HG02840 (cell line): ENCODE results near the gene SWAP70.

Experiments
- ATAC-seq: cut with Tn5 transposase; IDR thresholded peaks from one replicate; pipeline ENCODE4 v1.9.1; 2021; ENCODE audit warnings: mild to moderate bottlenecking, moderate library complexity, moderate number of reproducible peaks; ENCODE audit not compliant: unreplicated experiment, low FRiP score

Gene SWAP70

DNA sequence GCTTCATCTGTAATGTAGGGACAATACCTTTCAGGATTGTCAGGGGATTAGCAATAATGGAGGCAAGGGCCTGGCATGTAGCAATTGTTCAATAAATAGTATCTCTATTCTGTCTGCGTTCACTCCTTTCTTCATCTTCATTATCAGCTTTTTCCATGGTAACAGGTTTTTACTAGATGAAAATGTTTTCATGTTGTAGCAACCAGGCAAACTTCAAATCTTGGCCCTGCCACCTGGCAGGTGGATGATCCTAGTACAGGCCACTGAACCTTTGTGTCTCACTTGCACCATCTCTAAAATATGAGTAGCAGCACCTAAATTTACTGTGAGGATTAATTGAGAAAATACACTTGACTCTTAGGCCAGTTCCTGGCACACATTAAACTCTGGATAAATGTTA, 83.4 kb downstream of the SWAP70 start:
- no peak for ATAC-seq

DNA sequence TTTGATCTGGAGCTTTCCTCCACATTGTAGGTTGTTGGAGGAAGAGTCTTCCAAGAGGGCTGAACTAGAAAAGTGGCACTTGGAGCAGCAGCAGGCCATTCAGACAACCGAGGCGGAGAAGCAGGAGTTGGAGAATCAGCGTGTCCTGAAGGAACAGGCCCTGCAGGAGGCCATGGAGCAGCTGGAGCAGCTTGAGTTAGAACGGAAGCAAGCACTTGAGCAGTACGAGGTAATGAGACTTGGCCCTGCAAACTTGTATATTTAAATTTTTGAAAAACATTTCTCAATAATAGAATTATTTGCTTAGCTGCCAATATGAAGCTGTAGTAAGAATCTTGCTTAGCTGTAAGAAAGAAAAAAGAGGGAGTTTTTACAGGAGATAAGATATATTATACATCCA, 84.0 kb downstream of the SWAP70 start:
- no peak for ATAC-seq

GRCh38 chr11:9748361-9748970, 84.6 kb downstream of the SWAP70 start:
- peak; percentile 59 for ATAC-seq

GRCh38 chr11:9750551-9750950, 86.7 kb downstream of the SWAP70 start:
- ATAC-seq = no peak

DNA sequence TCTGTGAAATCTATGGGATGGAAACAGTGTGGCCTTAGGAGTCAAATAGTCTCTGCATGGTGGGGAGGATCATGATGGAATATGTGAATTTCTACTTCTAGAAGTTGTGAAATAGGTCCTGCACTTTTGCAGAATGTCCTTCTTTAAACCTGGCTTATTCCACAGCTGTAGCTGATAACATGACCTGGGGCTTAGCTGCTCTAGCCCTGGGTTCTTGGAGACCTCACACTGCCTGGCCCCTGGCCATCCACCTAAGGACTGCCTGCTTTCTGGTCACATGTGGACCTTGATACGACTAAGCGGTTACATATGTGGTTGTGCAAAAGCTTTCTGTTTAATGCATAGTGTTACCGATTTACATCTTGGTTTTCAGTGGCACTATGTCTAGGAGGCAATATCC, 88.2 kb downstream of the SWAP70 start:
- ATAC-seq = no peak

DNA sequence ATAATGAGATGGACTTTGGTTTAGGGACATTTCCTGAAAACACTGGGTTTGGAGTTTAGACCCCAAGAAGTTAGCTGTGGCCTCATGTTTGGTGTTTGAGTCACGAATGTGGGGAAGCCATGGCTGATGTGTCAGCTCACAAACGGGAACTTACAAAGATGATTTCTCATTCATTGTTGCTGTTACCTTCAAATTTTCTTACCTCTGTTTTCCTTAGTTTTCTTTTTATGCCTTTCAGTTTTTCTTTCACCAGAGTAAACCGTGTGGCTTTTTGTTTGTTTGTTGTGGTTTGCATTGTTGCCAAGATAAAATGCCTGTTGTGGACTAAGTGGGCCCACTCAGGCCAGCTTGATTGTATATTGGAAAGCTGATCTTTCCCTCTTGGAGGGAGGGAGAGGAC, 89.1 kb downstream of the SWAP70 start:
- ATAC-seq = no peak

- no peak for ATAC-seq
Measured at GRCh38 chr11:9754010-9754471, 90.2 kb downstream of the SWAP70 start.

DNA sequence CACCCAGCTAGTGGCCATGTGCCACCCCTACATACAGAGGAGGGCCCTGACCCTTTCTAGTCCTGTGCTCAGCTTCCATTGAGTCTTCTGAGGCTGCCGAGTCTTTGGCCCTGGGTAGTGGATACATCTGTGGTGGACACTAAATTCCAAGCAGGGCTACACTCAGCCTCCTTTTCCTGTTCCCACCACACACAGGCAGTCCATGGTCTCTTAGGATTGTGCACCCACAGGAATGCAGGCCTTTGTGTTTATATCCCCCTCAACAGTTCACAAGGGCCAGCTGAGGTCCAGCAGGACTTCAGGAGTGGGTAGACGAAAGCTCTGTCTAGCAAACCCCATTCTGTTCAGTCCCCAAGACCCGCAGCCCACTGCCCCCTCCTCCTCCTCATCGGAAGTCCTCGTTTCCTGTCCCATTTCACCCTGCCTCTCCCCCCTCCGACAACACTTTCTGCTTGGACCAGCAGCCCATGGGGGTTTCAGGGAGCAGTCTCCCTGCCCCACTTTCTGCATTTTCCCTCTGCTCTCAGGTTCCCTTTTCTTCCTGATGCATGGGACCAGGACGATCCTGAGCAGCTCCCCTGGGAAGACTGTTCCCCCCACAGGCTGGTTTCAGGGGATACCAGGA, 91.8 kb downstream of the SWAP70 start:
- ATAC-seq = no peak

DNA sequence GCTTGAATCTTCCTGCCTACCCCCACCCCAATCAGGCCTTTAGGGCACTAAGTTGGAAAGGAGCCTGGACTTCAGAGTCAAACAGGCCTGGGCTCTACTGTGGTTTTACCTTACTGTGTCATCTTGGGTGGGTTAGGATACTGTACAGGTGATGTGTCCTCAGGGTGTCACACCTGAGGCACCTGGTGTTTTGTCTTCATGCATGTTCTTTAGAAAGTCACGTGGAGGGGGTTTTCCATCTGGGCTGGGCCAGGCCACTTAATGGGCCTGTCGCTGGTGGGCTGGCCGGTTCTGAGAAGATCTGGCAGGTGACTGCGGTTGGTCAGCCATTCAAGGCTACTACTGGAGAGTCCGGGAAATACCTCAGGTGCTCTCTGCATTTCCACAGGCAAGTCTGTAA, 92.6 kb downstream of the SWAP70 start:
- no peak for ATAC-seq

GRCh38 chr11:9756878-9757277, 93.0 kb downstream of the SWAP70 start:
- ATAC-seq = no peak

DNA sequence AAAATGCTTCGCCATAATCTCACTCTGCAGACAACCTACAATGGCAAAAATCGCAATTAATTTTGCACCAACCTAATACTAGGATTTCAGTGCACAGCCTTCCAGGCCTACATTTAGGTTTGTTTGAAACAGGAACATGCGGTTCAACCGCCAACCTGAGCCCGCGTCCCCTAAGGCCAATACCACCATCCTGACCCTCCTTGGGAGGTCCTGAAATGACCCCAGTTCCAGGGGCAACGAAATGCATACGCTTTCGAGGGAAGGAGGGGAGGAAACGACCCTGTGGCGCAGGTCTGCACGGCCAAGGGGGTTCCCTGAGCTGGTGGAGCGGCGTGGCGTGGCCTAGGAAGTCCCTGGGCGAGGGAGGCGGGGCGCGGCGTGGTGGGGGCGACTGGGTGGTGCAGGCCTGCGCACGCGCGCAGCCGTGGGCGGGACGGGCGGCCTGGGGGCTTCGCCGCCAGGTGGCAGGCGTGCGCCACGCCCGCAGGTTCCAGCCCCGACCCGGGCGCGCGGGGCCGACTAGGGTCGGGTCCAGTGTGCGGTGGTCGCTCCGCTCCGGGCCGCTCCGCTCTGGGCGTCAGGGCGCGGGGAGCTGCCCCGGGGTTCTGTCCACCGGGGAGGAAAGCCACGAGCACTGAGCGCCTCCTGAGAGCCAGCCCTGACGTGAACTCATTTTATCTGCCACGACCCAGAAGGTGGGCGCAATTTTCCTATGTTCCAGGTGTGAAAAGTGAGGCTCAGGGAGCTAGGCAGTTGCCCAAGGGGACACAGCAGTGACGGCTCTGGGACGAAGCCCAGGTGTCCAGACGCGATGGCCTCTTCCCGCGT, 94.1 kb downstream of the SWAP70 start:
- ATAC-seq = peak; percentile 59

- peak; percentile 24 for ATAC-seq
Measured at GRCh38 chr11:9758637-9759518, 95.0 kb downstream of the SWAP70 start.

DNA sequence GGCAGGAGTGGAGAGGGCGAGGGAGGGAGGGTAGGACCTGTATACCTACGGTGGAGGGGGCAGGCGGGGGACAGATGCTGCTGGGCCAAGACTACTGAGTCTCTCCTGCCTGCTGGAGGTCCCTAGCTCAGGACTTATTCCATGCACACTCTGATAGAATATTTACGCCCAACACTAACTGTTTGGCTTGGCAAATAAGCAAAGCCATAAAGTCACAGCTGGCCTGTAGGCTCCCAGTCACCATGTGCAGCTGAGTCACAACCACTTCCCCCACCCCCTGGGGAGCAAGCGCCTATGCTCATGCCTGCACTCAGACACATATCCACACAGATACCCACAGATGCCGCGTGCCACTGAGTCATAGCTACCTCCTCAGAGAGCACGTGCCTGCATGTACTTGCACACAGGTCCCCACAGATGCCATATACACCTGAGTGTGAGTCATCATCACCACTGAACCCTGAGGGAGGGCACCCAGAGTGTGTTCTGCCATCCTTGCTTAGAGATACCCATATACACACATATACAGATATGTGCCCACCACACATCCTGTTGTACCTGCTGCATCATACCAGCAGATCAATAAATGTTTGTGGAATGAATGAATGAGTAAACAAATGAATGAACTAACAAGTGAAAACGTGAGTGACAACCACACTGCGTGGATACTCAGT, 95.8 kb downstream of the SWAP70 start:
- no peak for ATAC-seq

- no peak for ATAC-seq
Measured at GRCh38 chr11:9760193-9760575, 96.3 kb downstream of the SWAP70 start.

DNA sequence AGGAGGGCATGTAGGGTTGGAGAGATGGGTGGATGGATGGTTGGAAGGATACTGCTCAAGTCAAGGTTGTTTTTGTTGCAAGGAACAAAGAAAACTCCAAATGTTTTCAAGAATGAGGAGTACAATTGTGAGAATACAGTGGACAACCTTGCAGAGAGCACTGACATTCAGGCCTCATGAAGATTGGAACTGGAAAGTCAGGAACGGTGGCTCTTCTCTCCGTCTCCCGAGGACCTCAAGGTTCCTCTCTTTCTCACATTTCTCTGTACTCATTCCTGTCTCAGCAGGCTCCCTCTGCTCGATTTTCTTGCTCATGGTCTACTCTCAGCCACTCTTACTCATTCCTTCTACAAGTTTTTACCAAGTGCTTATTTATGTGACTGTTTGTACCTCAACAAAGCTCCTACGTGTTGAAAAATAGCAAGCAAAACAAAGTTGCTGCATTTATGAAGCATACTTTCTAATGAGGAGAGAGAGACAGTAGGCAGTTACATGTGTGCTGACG, 97.6 kb downstream of the SWAP70 start:
- no peak for ATAC-seq

- no peak for ATAC-seq
Measured at GRCh38 chr11:9762531-9762930, 98.7 kb downstream of the SWAP70 start.

DNA sequence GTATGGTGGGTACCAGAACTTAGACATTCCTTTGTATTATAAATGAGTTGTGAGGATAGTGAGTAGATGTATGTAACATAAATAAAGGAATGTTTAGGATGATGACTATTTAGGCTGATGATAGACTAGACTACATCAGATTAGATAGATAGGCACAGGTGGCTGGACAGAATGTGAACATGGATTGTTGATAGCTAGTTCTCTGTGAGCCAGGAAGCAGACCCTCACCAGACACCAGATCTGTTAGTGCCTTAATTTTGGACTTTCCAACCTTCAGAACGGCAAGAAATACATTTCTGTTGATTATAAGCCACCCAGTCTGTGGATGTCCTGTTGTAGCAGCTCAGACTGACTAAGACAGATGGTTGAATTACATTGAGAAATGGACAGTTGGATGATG, 99.4 kb downstream of the SWAP70 start:
- no peak for ATAC-seq

DNA sequence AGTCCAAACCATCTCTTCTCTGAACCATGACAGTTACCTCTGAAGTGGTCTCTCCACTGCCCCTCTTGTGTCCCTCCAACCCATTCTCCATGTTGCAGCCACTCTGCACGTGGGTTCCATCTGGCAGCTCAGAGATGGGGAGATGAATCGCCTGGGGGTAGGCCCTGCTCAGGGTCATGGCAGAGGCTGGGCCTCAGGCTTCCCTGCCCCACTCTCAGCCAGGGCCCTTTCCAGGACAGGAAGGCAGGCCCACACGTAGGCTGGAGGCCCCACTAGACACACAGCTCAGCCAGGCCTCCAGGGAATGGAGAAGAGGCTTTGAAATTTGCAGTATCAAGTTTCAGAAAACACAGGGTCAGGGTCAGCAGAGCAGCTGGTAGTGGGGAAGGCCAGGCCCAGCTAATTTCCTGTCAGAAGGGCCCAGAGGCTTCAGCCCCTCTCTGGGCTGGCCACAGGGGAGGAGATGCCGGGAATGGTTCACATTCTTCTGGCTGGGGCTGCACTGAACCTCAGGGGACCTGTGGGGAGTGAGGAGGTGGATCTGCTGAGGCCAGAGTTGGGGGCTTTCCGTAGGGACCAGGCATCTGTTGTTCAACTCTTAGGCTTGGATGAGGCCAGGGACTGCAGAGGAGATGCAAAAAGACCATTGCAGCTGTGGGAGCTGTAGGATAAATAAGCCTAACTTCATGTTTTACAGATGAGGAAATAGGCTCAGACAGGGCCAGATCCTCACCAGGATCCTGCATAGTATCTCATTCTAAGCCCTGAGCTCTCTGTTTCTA, 101.6 kb downstream of the SWAP70 start:
- no peak for ATAC-seq

GRCh38 chr11:9769621-9770020, 105.7 kb downstream of the SWAP70 start:
- ATAC-seq = no peak
